Activated CD4-positive, alpha-beta T cell treated with anti-CD3 and anti-CD28 coated beads for 36 hours (primary cell): ENCODE measurements around the gene SYNE4. TPM values are rescaled to one million over a fixed set of nuclear protein-coding genes. Genes with fewer than 3 reads are reported as not detected.
"Not testable (repeated sequence)": the region's sequence is repeated elsewhere in the genome, so short reads cannot be mapped to it uniquely, and the experiment has no call there.

ENCODE experiments used
- ATAC-seq: fragments of 200-7000 bp; cut with Tn5 transposase; one replicate; pipeline ENCODE4 v1.10.0; 2021; ENCODE audit warnings: mild to moderate bottlenecking, moderate library complexity
- CTCF ChIA-PET: fragments of 350-600 bp; sonication (Branson Sonifier 250); formaldehyde crosslinking; loops from one replicate; lab custom pipeline; 2021; ENCODE audit warnings: antibody characterized with exemption; lab: Charles Lee
- POLR2A ChIA-PET: fragments of 350-600 bp; sonication (Branson Sonifier 250); formaldehyde crosslinking; loops from one replicate; lab custom pipeline; 2021; ENCODE audit warnings: antibody characterized with exemption, inconsistent platforms; lab: Charles Lee
- DNase-seq: peaks from one replicate; pipeline ENCODE4 v3.0.0-alpha.2; 2020
- H3K27ac Mint-ChIP-seq: one replicate; pipeline ENCODE4 v1.8.0; 2021; ENCODE audit warnings: mixed read lengths
- H3K27me3 Mint-ChIP-seq: one replicate; pipeline ENCODE4 v1.8.0; 2021; ENCODE audit warnings: mixed read lengths
- H3K36me3 Mint-ChIP-seq: one replicate; pipeline ENCODE4 v1.8.0; 2021; ENCODE audit warnings: low read depth, mixed read lengths
- H3K4me1 Mint-ChIP-seq: one replicate; pipeline ENCODE4 v1.8.0; 2021; ENCODE audit warnings: mixed read lengths
- H3K4me3 Mint-ChIP-seq: one replicate; pipeline ENCODE4 v1.8.0; 2021; ENCODE audit warnings: mild to moderate bottlenecking, moderate library complexity, mixed read lengths
- H3K9me3 Mint-ChIP-seq: one replicate; pipeline ENCODE4 v1.8.0; 2021; ENCODE audit warnings: low read depth, mixed read lengths
- intact Hi-C, 2 experiments: fragments of 100-400 bp; cut with DNase I in 1 of 2; cut with micrococcal nuclease in 1 of 2; formaldehyde crosslinking; loops; one replicate each; pipeline versions ENCODE4 v1.14.2 to v1.15.1; 2022 to 2024; cut with DNase I, micrococcal nuclease
- total RNA-seq, 2 experiments: library from RNA; stranded (reverse); gene quantifications; one replicate each; pipeline ENCODE4 v1.2.3, GENCODE V29; 2021

The SYNE4 gene
- total RNA-seq, 2 experiments from 2014 or later: 1.6 to 1.7 TPM

- H3K9me3 Mint-ChIP-seq: peaks cover 5% of the 10 kb centered on the region
- POLR2A ChIA-PET: no interaction called here
- peaks cover 29% of the 10 kb centered on the region for H3K4me1 Mint-ChIP-seq
- intact Hi-C loops: loop anchor here (1.0 to 5.0 kb wide), 3 partner anchors 24 to 37 kb away; partner anchors contain the start of genes SDHAF1 (in 2 of the 2) and LRFN3 (in 1 of the 2)
- H3K27me3 Mint-ChIP-seq: peaks cover 5% of the 10 kb centered on the region
- DNase-seq (no peak), ATAC-seq (no peak)
- H3K36me3 Mint-ChIP-seq: no peaks in the 10 kb centered on the region
- peak overlapping the region; percentile 19 for H3K4me3 Mint-ChIP-seq
- CTCF ChIA-PET: interaction anchor here (0.8 to 1.2 kb wide), 3 partner anchors 49 to 267 kb away, joined by 3 to 5 read pairs (median 5); partner anchors contain the start of gene SYNE4
- H3K27ac Mint-ChIP-seq: no peak overlapping the region
These were observed 48.7 kb downstream of the SYNE4 start for GRCh38 chr19:35959968-35960320.

- Mint-ChIP-seq H3K4me1 (peaks cover 33% of the 10 kb centered on the region), H3K27ac (no peak overlapping the region), H3K27me3 (peaks cover 5% of the 10 kb centered on the region), H3K36me3 (no peaks in the 10 kb centered on the region), H3K4me3 (peak overlapping the region; percentile 19), H3K9me3 (peaks cover 5% of the 10 kb centered on the region)
- ChIA-PET CTCF (interaction anchor here (0.6 to 1.5 kb wide), 12 partner anchors 8 to 262 kb away, joined by 3 to 5 read pairs (median 3); partner anchors contain the start of gene SYNE4), POLR2A (interaction anchor here (0.6 kb wide), 2 partner anchors 204 to 537 kb away, joined by 3 to 6 read pairs; no protein-coding TSS in a partner anchor)
- DNase-seq: peak; percentile 87
- intact Hi-C loops: loop anchor here (1.0 to 5.0 kb wide), 3 partner anchors 23 to 38 kb away; partner anchors contain the start of genes SDHAF1 (in 2 of the 2) and LRFN3 (in 1 of the 2)
- ATAC-seq: peak; percentile 89
These were observed 49.3 kb downstream of the SYNE4 start for GRCh38 chr19:35959040-35959967.

DNA sequence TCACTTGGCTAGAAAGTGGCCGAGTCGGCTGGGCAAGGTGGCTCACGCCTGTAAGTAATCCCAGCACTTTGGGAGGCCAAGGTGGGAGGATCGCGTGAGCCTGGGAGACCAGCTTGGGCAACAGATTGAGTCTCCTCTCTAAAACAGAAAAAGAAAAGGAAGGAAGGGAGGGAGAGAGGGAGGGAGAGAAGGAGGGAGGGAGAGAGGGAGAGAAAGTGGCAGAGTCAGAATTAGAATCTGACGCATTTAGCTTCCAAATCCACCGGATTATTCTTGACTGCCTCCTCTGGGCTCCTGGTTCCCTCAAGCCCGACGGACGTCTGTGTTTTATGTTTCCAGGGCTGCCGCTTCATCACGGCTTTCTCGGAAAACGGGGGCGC lies 50.0 kb downstream of the SYNE4 start:
- POLR2A ChIA-PET: interaction anchor here (0.6 kb wide), 2 partner anchors 249 to 538 kb away, joined by 3 to 4 read pairs; no protein-coding TSS in a partner anchor
- no peaks in the 10 kb centered on the region for H3K36me3 Mint-ChIP-seq
- H3K4me3 Mint-ChIP-seq: peak overlapping the region; percentile 48
- ATAC-seq: peak; percentile 48
- intact Hi-C loops: loop anchor here (1.0 to 5.0 kb wide), 3 partner anchors 22 to 39 kb away; partner anchors contain the start of genes SDHAF1 (in 2 of the 2) and LRFN3 (in 1 of the 2)
- no peak for DNase-seq
- peaks cover 39% of the 10 kb centered on the region for H3K4me1 Mint-ChIP-seq
- CTCF ChIA-PET: interaction anchor here (0.6 to 1.5 kb wide), 11 partner anchors 9 to 262 kb away, joined by 3 to 5 read pairs (median 3); no protein-coding TSS in a partner anchor
- H3K9me3 Mint-ChIP-seq: peaks cover 5% of the 10 kb centered on the region
- peak overlapping the region; percentile 51 for H3K27ac Mint-ChIP-seq
- H3K27me3 Mint-ChIP-seq: peaks cover 5% of the 10 kb centered on the region

DNA sequence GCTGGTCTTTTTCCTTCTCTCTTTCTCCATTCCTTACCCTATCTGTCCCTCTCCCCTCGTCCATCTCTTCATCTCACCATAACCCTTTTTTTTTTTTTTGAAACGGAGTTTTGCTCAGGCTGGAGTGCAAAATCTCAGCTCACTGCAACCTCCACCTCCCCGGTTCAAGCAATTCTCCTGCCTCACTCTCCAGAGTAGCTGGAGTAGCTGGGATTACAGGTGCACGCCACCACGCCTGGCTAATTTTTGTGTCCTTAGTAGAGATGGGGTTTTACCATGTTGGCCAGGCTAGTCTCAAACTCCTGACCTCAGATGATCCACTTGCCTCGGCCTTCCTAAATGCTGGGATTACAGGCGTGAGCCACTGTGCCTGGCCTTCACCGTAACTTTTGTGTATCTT lies 51.2 kb downstream of the SYNE4 start:
- CTCF ChIA-PET: interaction anchor here (0.6 kb wide), 1 partner anchor 54 kb away, joined by 3 read pairs; no protein-coding TSS in a partner anchor
- intact Hi-C loops: loop anchor here in 1 of 2 experiments (5.0 kb wide), 1 partner anchor 40 kb away; the partner anchor contains the start of gene SDHAF1
- H3K36me3 Mint-ChIP-seq, H3K27ac Mint-ChIP-seq, DNase-seq, ATAC-seq, H3K9me3 Mint-ChIP-seq, H3K27me3 Mint-ChIP-seq, H3K4me3 Mint-ChIP-seq, POLR2A ChIA-PET: not testable (repeated sequence)
- peaks cover 51% of the 10 kb centered on the region for H3K4me1 Mint-ChIP-seq

- no peak for DNase-seq
- H3K27me3 Mint-ChIP-seq: peaks cover 2% of the 10 kb centered on the region
- ChIA-PET POLR2A (no interaction called here), CTCF (no interaction called here)
- H3K9me3 Mint-ChIP-seq: peaks cover 5% of the 10 kb centered on the region
- H3K4me1 Mint-ChIP-seq: peaks cover 56% of the 10 kb centered on the region
- H3K4me3 Mint-ChIP-seq: no peak overlapping the region
- no peak overlapping the region for H3K27ac Mint-ChIP-seq
- no peaks in the 10 kb centered on the region for H3K36me3 Mint-ChIP-seq
- ATAC-seq: no peak
- intact Hi-C loops: loop anchor here in 1 of 2 experiments (5.0 kb wide), 1 partner anchor 41 kb away; the partner anchor contains the start of gene SDHAF1
These were observed 52.6 kb downstream of the SYNE4 start for GRCh38 chr19:35955881-35956634.

Other genes with a start within 250 kb of the SYNE4 start
- gene ARHGAP33, start 233.2 kb downstream of the SYNE4 start, total RNA-seq: 10 to 100 TPM; 27.8 to 35.2 TPM
- gene PRODH2, start 196.0 kb downstream of the SYNE4 start, total RNA-seq: not detected
- not detected for gene NPHS1, start 156.3 kb downstream of the SYNE4 start, total RNA-seq
- under 1 TPM; 0.93 to 0.98 TPM for gene KIRREL2, start 151.9 kb downstream of the SYNE4 start, total RNA-seq
- 1 to 10 TPM; 2.3 to 3.0 TPM for gene APLP1, start 140.2 kb downstream of the SYNE4 start, total RNA-seq
- 10 to 100 TPM; 60.1 TPM for gene NFKBID, start 108.3 kb downstream of the SYNE4 start, total RNA-seq
- 10 to 100 TPM; 27.0 to 32.7 TPM for gene HCST, start 106.3 kb downstream of the SYNE4 start, total RNA-seq
- gene TYROBP, start 100.5 kb downstream of the SYNE4 start, total RNA-seq: not detected
- gene LRFN3, start 72.4 kb downstream of the SYNE4 start, total RNA-seq: 1 to 10 TPM; 7.8 to 8.3 TPM
- 10 to 100 TPM; 16.0 to 19.2 TPM for gene SDHAF1, start 13.6 kb downstream of the SYNE4 start, total RNA-seq
- 10 to 100 TPM; 40.6 to 42.2 TPM for gene ALKBH6, start 5.4 kb upstream of the SYNE4 start, total RNA-seq
- under 1 TPM; 0.16 to 0.42 TPM for gene CLIP3, start 24.1 kb upstream of the SYNE4 start, total RNA-seq
- 1 to 10 TPM; 3.1 to 3.4 TPM for gene THAP8, start 45.5 kb upstream of the SYNE4 start, total RNA-seq
- 10 to 100 TPM; 13.6 to 14.3 TPM for gene WDR62, start 46.1 kb upstream of the SYNE4 start, total RNA-seq
- gene OVOL3, start 102.3 kb upstream of the SYNE4 start, total RNA-seq: not detected
- 10 to 100 TPM; 89.6 to 97.3 TPM for gene POLR2I, start 106.1 kb upstream of the SYNE4 start, total RNA-seq
- gene TBCB, start 106.7 kb upstream of the SYNE4 start, total RNA-seq: 100 to 1,000 TPM; 111 to 117 TPM
- gene CAPNS1, start 131.3 kb upstream of the SYNE4 start, total RNA-seq: 100 to 1,000 TPM; 345 to 452 TPM
- not detected for gene COX7A1, start 143.6 kb upstream of the SYNE4 start, total RNA-seq
- gene ZNF565, start 205.9 kb upstream of the SYNE4 start, total RNA-seq: 1 to 10 TPM; 2.8 to 2.9 TPM
- gene ZNF146, start 206.3 kb upstream of the SYNE4 start, total RNA-seq: 100 to 1,000 TPM; 105 to 111 TPM